Measurements from ENCODE around the gene INF2. TPM values are rescaled to one million over a fixed set of nuclear protein-coding genes. Genes with fewer than 3 reads are reported as not detected.

INF2 gene
- total RNA-seq, 1 donor from 2014 or later = 130 TPM

DNA sequence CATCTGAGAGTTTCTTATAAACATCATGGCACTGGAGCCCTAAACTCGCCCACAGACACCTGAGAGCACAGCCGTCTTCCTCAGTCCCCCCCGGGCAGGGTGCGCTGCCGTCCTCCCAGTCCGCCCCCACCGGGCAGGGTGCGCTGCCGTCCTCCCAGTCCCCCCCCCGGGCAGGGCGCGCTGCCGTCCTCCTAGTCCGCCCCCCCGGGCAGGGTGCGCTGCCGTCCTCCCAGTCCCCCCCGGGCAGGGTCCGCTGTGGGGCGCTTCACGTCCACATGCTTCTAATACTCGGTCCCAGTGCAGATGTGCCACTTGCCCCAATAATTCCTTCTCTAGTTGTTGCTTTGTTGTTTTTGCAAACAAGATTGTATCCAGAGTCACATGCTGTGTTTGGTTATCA is 27.7 kb downstream of the INF2 start:
- peaks cover 6% of the 10 kb centered on the region for H3K4me1 Mint-ChIP-seq (ENCODE audit: unreplicated experiment)
- no peaks in the 10 kb centered on the region for H3K27me3 Mint-ChIP-seq (ENCODE audit: unreplicated experiment)
- H3K4me3 Mint-ChIP-seq (ENCODE audit: unreplicated experiment) = no peak overlapping the region
- H3K36me3 Mint-ChIP-seq (ENCODE audit: unreplicated experiment) = peaks cover 17% of the 10 kb centered on the region
- no peak for DNase-seq (ENCODE audit: extremely low spot score, unreplicated experiment)
- no peaks in the 10 kb centered on the region for H3K9me3 Mint-ChIP-seq (ENCODE audit: unreplicated experiment)
- TF ChIP-seq, protein P1, sequence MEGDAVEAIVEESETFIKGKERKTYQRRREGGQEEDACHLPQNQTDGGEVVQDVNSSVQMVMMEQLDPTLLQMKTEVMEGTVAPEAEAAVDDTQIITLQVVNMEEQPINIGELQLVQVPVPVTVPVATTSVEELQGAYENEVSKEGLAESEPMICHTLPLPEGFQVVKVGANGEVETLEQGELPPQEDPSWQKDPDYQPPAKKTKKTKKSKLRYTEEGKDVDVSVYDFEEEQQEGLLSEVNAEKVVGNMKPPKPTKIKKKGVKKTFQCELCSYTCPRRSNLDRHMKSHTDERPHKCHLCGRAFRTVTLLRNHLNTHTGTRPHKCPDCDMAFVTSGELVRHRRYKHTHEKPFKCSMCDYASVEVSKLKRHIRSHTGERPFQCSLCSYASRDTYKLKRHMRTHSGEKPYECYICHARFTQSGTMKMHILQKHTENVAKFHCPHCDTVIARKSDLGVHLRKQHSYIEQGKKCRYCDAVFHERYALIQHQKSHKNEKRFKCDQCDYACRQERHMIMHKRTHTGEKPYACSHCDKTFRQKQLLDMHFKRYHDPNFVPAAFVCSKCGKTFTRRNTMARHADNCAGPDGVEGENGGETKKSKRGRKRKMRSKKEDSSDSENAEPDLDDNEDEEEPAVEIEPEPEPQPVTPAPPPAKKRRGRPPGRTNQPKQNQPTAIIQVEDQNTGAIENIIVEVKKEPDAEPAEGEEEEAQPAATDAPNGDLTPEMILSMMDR (IDR thresholded peaks at IDR 0.05) = no peak
- H3K27ac Mint-ChIP-seq (ENCODE audit: unreplicated experiment) = no peak overlapping the region

DNA sequence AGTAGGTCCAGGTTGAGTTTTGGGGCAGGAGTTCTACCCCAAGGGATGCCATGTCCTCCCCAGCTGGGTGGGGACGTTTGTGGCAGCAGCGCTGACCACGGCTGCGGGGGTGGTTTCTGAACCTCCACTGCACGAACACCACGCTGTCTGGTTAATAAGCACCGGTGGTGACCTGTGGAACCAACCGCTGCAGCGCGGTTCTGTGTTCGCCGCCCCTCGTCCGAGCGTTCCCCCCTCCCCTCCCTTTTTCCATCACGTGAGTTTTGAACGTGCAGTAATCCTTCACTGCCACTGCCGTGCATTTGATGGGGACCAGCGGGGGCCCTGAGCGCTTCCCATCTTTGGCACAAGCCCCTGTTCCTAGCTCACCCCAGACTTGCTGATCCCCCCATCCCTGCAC is 28.2 kb downstream of the INF2 start:
- Mint-ChIP-seq H3K27ac (ENCODE audit: unreplicated experiment) (no peak overlapping the region), H3K4me3 (ENCODE audit: unreplicated experiment) (no peak overlapping the region), H3K27me3 (ENCODE audit: unreplicated experiment) (no peaks in the 10 kb centered on the region), H3K4me1 (ENCODE audit: unreplicated experiment) (peaks cover 11% of the 10 kb centered on the region), H3K36me3 (ENCODE audit: unreplicated experiment) (peaks cover 17% of the 10 kb centered on the region), H3K9me3 (ENCODE audit: unreplicated experiment) (no peaks in the 10 kb centered on the region)
- no peak for DNase-seq (ENCODE audit: extremely low spot score, unreplicated experiment)
- TF ChIP-seq, protein P1 (IDR thresholded peaks at IDR 0.05) = no peak

DNA sequence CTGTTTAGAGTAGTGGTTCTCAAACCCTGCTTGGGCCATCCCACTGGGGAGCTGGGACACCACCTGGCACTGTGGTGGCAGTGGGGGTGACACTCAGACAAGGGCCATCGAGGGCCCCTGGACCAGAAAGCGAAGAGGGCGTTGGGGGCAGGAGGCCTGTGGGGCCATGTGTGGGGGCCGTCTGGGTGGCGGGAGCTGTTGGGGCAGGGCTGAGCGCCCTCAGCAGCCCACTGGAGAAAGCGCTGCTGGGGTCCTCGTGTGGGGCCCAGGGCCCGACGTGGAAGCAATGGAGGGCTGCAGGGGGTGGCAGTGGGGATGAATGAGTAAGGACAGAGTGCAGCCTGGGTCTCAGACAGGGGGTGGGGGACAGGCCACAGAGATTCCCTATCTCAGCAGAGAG is 28.7 kb downstream of the INF2 start:
- peaks cover 11% of the 10 kb centered on the region for H3K4me1 Mint-ChIP-seq (ENCODE audit: unreplicated experiment)
- no peaks in the 10 kb centered on the region for H3K27me3 Mint-ChIP-seq (ENCODE audit: unreplicated experiment)
- H3K9me3 Mint-ChIP-seq (ENCODE audit: unreplicated experiment) = no peaks in the 10 kb centered on the region
- peaks cover 17% of the 10 kb centered on the region for H3K36me3 Mint-ChIP-seq (ENCODE audit: unreplicated experiment)
- H3K27ac Mint-ChIP-seq (ENCODE audit: unreplicated experiment) = peak overlapping the region; percentile 27
- TF ChIP-seq, protein P1 (IDR thresholded peaks at IDR 0.05) = no peak
- H3K4me3 Mint-ChIP-seq (ENCODE audit: unreplicated experiment) = no peak overlapping the region
- no peak for DNase-seq (ENCODE audit: extremely low spot score, unreplicated experiment)

DNA sequence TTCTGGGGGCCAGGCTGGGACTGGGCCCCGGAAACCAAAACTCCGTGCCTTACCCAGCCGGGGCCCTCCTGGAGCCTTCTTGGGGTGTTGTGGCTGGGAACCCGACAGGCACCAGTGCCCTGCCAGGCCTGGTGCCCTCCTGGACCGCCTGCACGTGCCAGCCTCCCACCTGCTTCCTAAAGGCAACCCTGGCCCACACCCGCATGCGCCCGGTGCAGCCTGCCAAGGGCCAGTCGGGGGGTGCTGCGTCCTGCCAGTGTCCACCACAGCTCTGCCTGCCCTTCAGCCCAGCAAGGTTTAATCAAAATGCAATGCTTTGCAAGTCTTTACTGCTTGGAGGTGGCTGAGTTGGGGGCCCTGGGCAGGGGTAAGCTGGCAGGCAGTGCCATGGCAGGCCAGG is 29.5 kb downstream of the INF2 start:
- Mint-ChIP-seq H3K4me1 (ENCODE audit: unreplicated experiment) (peaks cover 11% of the 10 kb centered on the region), H3K27ac (ENCODE audit: unreplicated experiment) (no peak overlapping the region), H3K9me3 (ENCODE audit: unreplicated experiment) (no peaks in the 10 kb centered on the region), H3K36me3 (ENCODE audit: unreplicated experiment) (peaks cover 16% of the 10 kb centered on the region), H3K27me3 (ENCODE audit: unreplicated experiment) (no peaks in the 10 kb centered on the region), H3K4me3 (ENCODE audit: unreplicated experiment) (no peak overlapping the region)
- no peak for DNase-seq (ENCODE audit: extremely low spot score, unreplicated experiment)
- TF ChIP-seq, protein P1 (IDR thresholded peaks at IDR 0.05) = no peak

DNA sequence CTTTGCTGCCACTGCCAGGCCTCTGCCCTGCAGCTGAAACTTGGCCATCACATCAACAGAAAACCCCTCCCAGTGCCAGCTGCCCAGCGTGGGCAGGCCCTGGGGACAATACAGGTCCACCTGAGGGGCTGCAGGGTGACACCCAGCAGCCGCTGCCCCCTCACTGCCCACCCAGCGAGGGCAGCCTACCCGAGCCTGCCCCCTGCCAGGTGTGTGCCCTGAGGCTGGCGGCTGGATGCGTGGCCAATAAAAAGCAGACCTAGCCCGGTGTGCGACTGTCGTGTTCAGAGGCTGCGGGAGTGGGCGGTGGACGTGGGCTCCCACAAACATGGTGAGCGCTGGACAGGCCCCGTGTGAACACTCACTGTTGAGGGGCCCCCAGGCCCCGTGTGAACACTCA is 29.9 kb downstream of the INF2 start:
- no peak for DNase-seq (ENCODE audit: extremely low spot score, unreplicated experiment)
- Mint-ChIP-seq H3K36me3 (ENCODE audit: unreplicated experiment) (peaks cover 13% of the 10 kb centered on the region), H3K4me1 (ENCODE audit: unreplicated experiment) (peaks cover 11% of the 10 kb centered on the region), H3K9me3 (ENCODE audit: unreplicated experiment) (no peaks in the 10 kb centered on the region), H3K4me3 (ENCODE audit: unreplicated experiment) (no peak overlapping the region), H3K27ac (ENCODE audit: unreplicated experiment) (no peak overlapping the region), H3K27me3 (ENCODE audit: unreplicated experiment) (no peaks in the 10 kb centered on the region)
- TF ChIP-seq, protein P1 (IDR thresholded peaks at IDR 0.05) = no peak

Data from osteocyte (in vitro differentiated cells).